ENCODE results near the gene PROCA1.
"Not testable (repeated sequence)": the region's sequence is repeated elsewhere in the genome, so short reads cannot be mapped to it uniquely, and the experiment has no call there.

Gene PROCA1

DNA sequence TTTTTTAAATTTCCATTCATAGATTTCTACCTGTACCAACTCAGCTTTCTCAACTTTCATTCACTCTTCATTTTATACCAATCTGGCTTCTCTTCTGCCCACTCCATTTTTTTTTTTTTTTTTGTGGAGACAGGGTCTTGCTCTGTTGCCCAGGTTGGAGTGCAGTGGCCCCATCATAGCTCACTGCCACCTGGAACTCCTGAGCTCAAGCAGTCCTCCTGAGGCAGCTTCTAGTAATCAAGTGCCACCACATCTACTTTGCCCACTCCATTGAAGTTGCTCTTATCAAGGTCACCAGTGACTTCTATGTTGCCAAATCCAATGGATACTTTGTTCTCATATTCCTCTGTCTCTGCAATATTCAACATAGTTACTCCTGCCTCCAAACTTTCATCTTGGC lies 48.0 kb downstream of the PROCA1 start:
- TF ChIP-seq, protein P1, sequence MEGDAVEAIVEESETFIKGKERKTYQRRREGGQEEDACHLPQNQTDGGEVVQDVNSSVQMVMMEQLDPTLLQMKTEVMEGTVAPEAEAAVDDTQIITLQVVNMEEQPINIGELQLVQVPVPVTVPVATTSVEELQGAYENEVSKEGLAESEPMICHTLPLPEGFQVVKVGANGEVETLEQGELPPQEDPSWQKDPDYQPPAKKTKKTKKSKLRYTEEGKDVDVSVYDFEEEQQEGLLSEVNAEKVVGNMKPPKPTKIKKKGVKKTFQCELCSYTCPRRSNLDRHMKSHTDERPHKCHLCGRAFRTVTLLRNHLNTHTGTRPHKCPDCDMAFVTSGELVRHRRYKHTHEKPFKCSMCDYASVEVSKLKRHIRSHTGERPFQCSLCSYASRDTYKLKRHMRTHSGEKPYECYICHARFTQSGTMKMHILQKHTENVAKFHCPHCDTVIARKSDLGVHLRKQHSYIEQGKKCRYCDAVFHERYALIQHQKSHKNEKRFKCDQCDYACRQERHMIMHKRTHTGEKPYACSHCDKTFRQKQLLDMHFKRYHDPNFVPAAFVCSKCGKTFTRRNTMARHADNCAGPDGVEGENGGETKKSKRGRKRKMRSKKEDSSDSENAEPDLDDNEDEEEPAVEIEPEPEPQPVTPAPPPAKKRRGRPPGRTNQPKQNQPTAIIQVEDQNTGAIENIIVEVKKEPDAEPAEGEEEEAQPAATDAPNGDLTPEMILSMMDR (conservative IDR thresholded peaks at IDR 0.05): no peak
- peak overlapping the region; percentile 97 for H3K27ac ChIP-seq

GRCh38 chr17:28662527-28662829 lies 49.2 kb downstream of the PROCA1 start:
- TF ChIP-seq, protein P1 (conservative IDR thresholded peaks at IDR 0.05): no peak
- peak overlapping the region; percentile 97 for H3K27ac ChIP-seq

DNA sequence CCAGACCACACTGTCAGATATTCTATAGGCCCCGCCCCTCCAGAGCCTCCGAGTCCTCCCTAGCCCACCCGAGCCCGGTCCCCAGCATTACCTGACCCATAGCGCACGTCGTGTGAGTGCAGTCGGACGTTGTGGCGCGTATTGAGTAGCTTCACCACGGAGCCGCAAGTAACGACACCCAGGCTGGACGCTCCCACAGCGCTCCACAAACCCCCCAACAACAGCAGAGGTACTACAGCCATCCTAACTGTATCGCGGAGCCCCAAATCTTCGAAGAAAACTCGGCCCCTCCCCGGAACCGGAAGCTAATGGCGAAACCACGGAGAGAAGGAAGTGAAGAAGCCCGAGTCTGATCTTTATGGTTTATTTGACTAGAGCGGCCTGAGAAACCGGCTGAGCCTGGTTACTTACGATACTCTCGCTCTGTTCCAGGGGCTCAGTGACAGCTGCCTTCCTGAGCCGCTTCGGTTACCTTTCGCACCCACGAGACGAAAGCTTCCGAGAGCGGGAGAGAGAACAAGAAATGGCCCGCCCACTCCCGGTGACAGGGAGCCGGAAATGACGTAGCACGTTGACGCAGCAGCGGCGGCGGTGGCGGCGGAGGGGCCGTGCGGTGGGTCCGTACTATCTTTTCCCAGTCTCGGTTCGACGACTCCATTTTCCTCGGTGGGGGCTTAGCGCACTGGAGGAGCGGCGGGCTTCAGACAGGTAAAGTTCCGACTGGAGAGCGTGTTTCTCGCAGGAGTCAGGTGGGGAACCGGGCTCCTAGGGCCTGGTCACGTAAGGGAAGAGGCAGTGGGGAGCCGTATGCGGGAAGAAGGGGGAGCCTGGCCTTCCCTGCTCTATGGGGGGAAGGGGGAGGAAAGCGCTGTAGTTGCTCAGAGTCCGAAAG lies 49.8 kb downstream of the PROCA1 start, which contains the start of the genes SDF2 and SUPT6H:
TSS of gene SDF2 (minus strand) at position 272 of the 892 bp plus-strand sequence. CDS start at position 242, 30 bp downstream.
TSS of gene SUPT6H (plus strand) at position 571 of the 892 bp plus-strand sequence. CDS start 11,197 bp downstream, outside the sequence.
- H3K27ac ChIP-seq: peak within 1 kb of the TSS; percentile 97
- TF ChIP-seq, protein P1 (conservative IDR thresholded peaks at IDR 0.05): no peak

- not testable (repeated sequence) for H3K27ac ChIP-seq
These were observed 52.2 kb downstream of the PROCA1 start for GRCh38 chr17:28659497-28659881.

DNA sequence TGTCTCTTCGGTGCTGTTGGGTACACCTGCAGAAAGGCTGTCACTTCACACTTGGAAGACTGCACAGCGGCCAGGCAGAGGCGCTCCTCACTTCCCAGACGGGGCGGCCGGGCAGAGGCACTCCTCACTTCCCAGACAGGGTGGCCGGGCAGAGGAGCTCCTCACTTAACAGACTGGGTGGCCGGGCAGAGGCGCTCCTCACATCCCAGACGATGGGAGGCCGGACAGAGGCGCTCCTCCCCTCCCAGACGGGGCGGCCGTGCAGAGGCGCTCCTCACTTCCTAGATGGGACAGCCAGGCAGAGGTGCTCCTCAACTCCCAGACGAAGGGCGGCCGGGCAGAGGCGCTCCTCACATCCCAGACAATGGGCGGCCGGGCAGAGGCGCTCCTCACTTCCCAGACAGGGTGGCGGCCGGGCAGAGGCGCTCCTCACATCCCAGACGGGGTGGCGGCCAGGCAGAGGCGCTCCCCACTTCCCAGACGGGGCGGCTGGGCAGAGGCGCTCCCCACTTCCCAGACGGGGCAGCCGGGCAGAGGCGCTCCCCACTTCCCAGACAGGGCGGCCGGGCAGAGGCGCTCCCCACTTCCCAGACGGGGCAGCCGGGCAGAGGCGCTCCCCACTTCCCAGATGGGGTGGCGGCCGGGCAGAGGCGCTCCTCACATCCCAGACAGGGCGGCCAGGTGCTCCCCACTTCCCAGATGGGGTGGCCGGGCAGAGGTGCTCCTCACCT lies 52.8 kb downstream of the PROCA1 start:
- H3K27ac ChIP-seq: not testable (repeated sequence)

DNA sequence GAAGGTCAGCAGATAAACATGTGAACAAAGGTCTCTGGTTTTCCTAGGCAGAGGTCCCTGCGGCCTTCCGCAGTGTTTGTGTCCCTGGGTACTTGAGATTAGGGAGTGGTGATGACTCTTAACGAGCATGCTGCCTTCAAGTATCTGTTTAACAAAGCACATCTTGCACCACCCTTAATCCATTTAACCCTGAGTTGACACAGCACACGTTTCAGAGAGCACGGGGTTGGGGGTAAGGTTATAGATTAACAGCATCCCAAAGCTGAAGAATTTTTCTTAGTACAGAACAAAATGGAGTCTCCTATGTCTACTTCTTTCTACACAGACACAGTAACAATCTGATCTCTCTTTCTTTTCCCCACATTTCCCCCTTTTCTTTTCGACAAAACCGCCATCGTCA lies 53.3 kb downstream of the PROCA1 start:
- not testable (repeated sequence) for H3K27ac ChIP-seq

DNA sequence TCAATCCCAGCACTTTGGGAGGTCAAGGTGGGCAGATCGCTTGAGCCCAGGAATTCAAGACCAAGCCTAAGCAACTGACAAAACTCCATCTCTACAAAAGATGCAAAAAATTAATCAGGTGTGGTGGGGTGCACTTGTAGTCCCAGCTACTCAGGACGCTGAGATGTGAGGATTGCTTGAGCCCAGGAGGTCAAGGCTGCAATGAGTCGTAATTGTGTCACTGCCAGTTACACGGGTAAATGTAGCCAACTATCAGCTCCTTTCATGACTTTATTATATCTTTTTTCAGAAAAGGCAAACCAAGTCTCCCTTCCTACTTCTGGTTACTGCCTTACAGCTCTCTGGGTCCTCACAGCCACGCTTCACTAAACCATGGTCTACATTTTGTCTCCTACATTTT lies 53.9 kb downstream of the PROCA1 start:
- H3K27ac ChIP-seq: no peak overlapping the region
- TF ChIP-seq, protein P1 (conservative IDR thresholded peaks at IDR 0.05): no peak

- TF ChIP-seq, protein P1 (conservative IDR thresholded peaks at IDR 0.05): no peak
- H3K27ac ChIP-seq: no peak overlapping the region
These were observed 56.5 kb downstream of the PROCA1 start for GRCh38 chr17:28655160-28655559.

Data from VCaP (cell line).